WTC11 (cell line): ENCODE results near the gene TSPAN10.

Experiments
- ATF2 ChIP-seq: sonication (generic); formaldehyde crosslinking; IDR thresholded peaks from 2 replicates; pipeline ENCODE4 v1.8.1; 2022; ENCODE audit warnings: low read depth, missing genetic modification reagents, borderline replicate concordance
- ATF3 ChIP-seq: sonication (generic); formaldehyde crosslinking; conservative IDR thresholded peaks from 2 replicates; pipeline ENCODE4 v1.8.1; 2022; ENCODE audit warnings: mild to moderate bottlenecking, missing genetic modification reagents
- CDX4 ChIP-seq: fragments of 250-450 bp; sonication (Bioruptor Pico); IDR thresholded peaks from 2 replicates; pipeline ENCODE4 v1.9.0; 2021; ENCODE audit warnings: moderate library complexity, mild to moderate bottlenecking, inconsistent platforms, borderline replicate concordance
- CTCF ChIP-seq: fragments of 200-600 bp; IDR thresholded peaks from 2 replicates; pipeline ENCODE4 v1.8.0; 2022; ENCODE audit warnings: antibody characterized with exemption
- E2F4 ChIP-seq: sonication (generic); formaldehyde crosslinking; IDR thresholded peaks from 2 replicates; pipeline ENCODE4 v1.8.1; 2022; ENCODE audit warnings: low read depth, mild to moderate bottlenecking, moderate library complexity, missing genetic modification reagents, borderline replicate concordance
- E2F5 ChIP-seq: sonication (generic); formaldehyde crosslinking; IDR thresholded peaks from 2 replicates; pipeline ENCODE4 v1.8.1; 2022; ENCODE audit warnings: mild to moderate bottlenecking, moderate library complexity, missing genetic modification reagents
- FOXP4 ChIP-seq: sonication (generic); formaldehyde crosslinking; IDR thresholded peaks from 2 replicates; pipeline ENCODE4 v1.8.0; 2022; ENCODE audit warnings: mild to moderate bottlenecking, missing genetic modification reagents
- IRF1 ChIP-seq: sonication (generic); formaldehyde crosslinking; IDR thresholded peaks from 2 replicates; pipeline ENCODE4 v1.8.0; 2023; ENCODE audit warnings: missing genetic modification reagents
- MLX ChIP-seq: sonication (generic); formaldehyde crosslinking; IDR thresholded peaks from 2 replicates; pipeline ENCODE4 v1.8.1; 2023; ENCODE audit warnings: mild to moderate bottlenecking, missing genetic modification reagents, moderate library complexity
- RELA ChIP-seq: sonication (generic); formaldehyde crosslinking; IDR thresholded peaks from 2 replicates; pipeline ENCODE4 v1.8.1; 2022; ENCODE audit warnings: missing genetic modification reagents, mild to moderate bottlenecking, borderline replicate concordance
- RORB ChIP-seq: fragments of 250-450 bp; sonication (Bioruptor Pico); IDR thresholded peaks from 2 replicates; pipeline ENCODE4 v1.9.0; 2021; ENCODE audit warnings: mild to moderate bottlenecking
- TEAD4 ChIP-seq: sonication (generic); formaldehyde crosslinking; IDR thresholded peaks from 2 replicates; pipeline ENCODE4 v1.8.0; 2022; ENCODE audit warnings: mild to moderate bottlenecking, missing genetic modification reagents

- TF ChIP-seq CTCF (no peak), RORB (CRISPR knock-in tag) (no peak), FOXP4 (no peak), E2F5 (no peak), E2F4 (CRISPR knock-in tag) (no peak), ATF2 (CRISPR knock-in tag) (no peak), RELA (CRISPR knock-in tag) (no peak), IRF1 (CRISPR knock-in tag) (no peak), TEAD4 (CRISPR knock-in tag) (no peak), CDX4 (CRISPR knock-in tag) (no peak), ATF3 (no peak), MLX (CRISPR knock-in tag) (no peak)
These were observed 7.5 kb downstream of the TSPAN10 start for GRCh38 chr17:81644496-81644895.
